A549 (cell line): ENCODE measurements around the gene SPATS2. TPM values are rescaled to one million over a fixed set of nuclear protein-coding genes. Genes with fewer than 3 reads are reported as not detected.

Experiments used
- ATAC-seq, 2 experiments: fragments of 200-7000 bp in 1 of 2; fragments of >200 bp in 1 of 2; cut with Nextera tagmentation in 1 of 2; cut with Tn5 transposase in 1 of 2; 3 replicates each; pipeline versions ENCODE4 v1.8.0 to v1.9.1; 2018 to 2020; ENCODE audit warnings: mild to moderate bottlenecking in 1 of 2, moderate library complexity in 1 of 2
- CTCF ChIA-PET: fragments of 300-600 bp; sonication (Branson Sonifier 250); formaldehyde crosslinking; extraction: SDS; loops from one replicate; lab custom pipeline; 2021; ENCODE audit warnings: antibody characterized with exemption, inconsistent platforms; lab: Yijun Ruan, JAX
- POLR2A ChIA-PET: fragments of 350-600 bp; formaldehyde crosslinking; extraction: SDS; loops from one replicate; lab custom pipeline; 2021; ENCODE audit warnings: antibody characterized with exemption, inconsistent platforms; lab: Yijun Ruan, JAX
- DNase-seq, 2 experiments: peaks; one replicate each; pipeline versions ENCODE4 v3.0.0 to v3.0.0-alpha.2; 2011 to 2016; ENCODE audit warnings: low read depth in 1 of 2, low spot score in 1 of 2
- FAIRE-seq: peaks from 2 replicates; lab custom pipeline; 2011; peaks lifted over from hg19 to GRCh38; lab: Jason Lieb, UNC
- H3K27ac ChIP-seq, 2 experiments: fragments of >200 bp; sonication (Bioruptor Twin); formaldehyde crosslinking; 3 replicates each; pipeline ENCODE4 v1.5.1; 2016 to 2017
- H3K4me1 ChIP-seq: fragments of >200 bp; sonication (Bioruptor Twin); formaldehyde crosslinking; 3 replicates; pipeline ENCODE4 v1.6.1; 2016
- H3K4me2 ChIP-seq: fragments of >200 bp; sonication (Bioruptor Twin); formaldehyde crosslinking; 3 replicates; pipeline ENCODE4 v1.6.1; 2016
- H3K4me3 ChIP-seq: fragments of >200 bp; sonication (Bioruptor Twin); formaldehyde crosslinking; 3 replicates; pipeline ENCODE4 v1.5.1; 2016
- H3K9me3 ChIP-seq: fragments of >200 bp; sonication (Bioruptor Twin); formaldehyde crosslinking; 3 replicates; pipeline ENCODE4 v1.6.1; 2016
- CBX2 ChIP-seq: fragments of 200-600 bp; sonication (generic); IDR thresholded peaks from 2 replicates; pipeline ENCODE4 v1.6.1; 2016; ENCODE audit warnings: low read depth, mild to moderate bottlenecking, borderline replicate concordance
- CBX8 ChIP-seq: fragments of 200-600 bp; sonication (generic); IDR thresholded peaks from 2 replicates; pipeline ENCODE4 v1.6.1; 2016
- CEBPB ChIP-seq, 2 experiments: fragments of >200 bp in 1 of 2; sonication (Bioruptor Twin) in 1 of 2; formaldehyde crosslinking in 1 of 2; IDR thresholded peaks; 2 replicates each; pipeline ENCODE4 v1.6.1; 2012 to 2016
- EHMT2 ChIP-seq: fragments of 200-600 bp; sonication (generic); IDR thresholded peaks from 2 replicates; pipeline ENCODE4 v1.6.1; 2016; ENCODE audit warnings: antibody characterized with exemption, low read depth, mild to moderate bottlenecking, moderate library complexity
- ELK1 ChIP-seq: fragments of 150-350 bp; IDR thresholded peaks from 2 replicates; pipeline ENCODE4 v1.6.1; 2014; ENCODE audit warnings: low read depth, mild to moderate bottlenecking, low read length
- FOSB ChIP-seq: fragments of 250-450 bp; sonication (Bioruptor Pico); IDR thresholded peaks from 2 replicates; pipeline ENCODE4 v1.5.0; 2020; ENCODE audit warnings: mild to moderate bottlenecking, moderate library complexity
- FOXS1 ChIP-seq: fragments of 250-450 bp; sonication (Bioruptor Pico); IDR thresholded peaks from 2 replicates; pipeline ENCODE4 v1.5.0; 2020; ENCODE audit warnings: mild to moderate bottlenecking, moderate library complexity
- HDAC2 ChIP-seq: fragments of 200-600 bp; sonication (generic); IDR thresholded peaks from 2 replicates; pipeline ENCODE4 v1.6.1; 2016
- HOXB5 ChIP-seq: fragments of 250-450 bp; sonication (Bioruptor Pico); IDR thresholded peaks from 2 replicates; pipeline ENCODE4 v1.5.0; 2020; ENCODE audit warnings: mild to moderate bottlenecking, moderate library complexity
- KDM5A ChIP-seq: fragments of 200-600 bp; sonication (generic); IDR thresholded peaks from 2 replicates; pipeline ENCODE4 v1.6.1; 2016; ENCODE audit warnings: antibody characterized with exemption, mild to moderate bottlenecking
- MAFK ChIP-seq: fragments of 450-650 bp; IDR thresholded peaks from 2 replicates; pipeline ENCODE4 v1.6.1; 2014; ENCODE audit not compliant: partially characterized antibody
- MAX ChIP-seq: IDR thresholded peaks from 2 replicates; pipeline ENCODE4 v1.6.1; 2012
- NFE2L2 ChIP-seq: fragments of 150-350 bp; conservative IDR thresholded peaks from 2 replicates; pipeline ENCODE4 v1.6.1; 2014; ENCODE audit warnings: low read length
- PBX3 ChIP-seq: IDR thresholded peaks from 2 replicates; pipeline ENCODE4 v1.6.1; 2012
- PHF8 ChIP-seq: fragments of 200-600 bp; sonication (generic); IDR thresholded peaks from 2 replicates; pipeline ENCODE4 v1.6.1; 2016; ENCODE audit warnings: low read depth, mild to moderate bottlenecking, antibody characterized with exemption, moderate library complexity, borderline replicate concordance
- RAD21 ChIP-seq, 2 experiments: fragments of >200 bp in 1 of 2; sonication (Bioruptor Twin) in 1 of 2; formaldehyde crosslinking in 1 of 2; IDR thresholded peaks in 1 of 2; conservative IDR thresholded peaks in 1 of 2; 2 replicates in 1 of 2; 3 replicates in 1 of 2; pipeline ENCODE4 v1.6.1; 2012 to 2018; ENCODE audit warnings: inconsistent platforms in 1 of 2
- RARB ChIP-seq: fragments of 250-450 bp; sonication (Bioruptor Pico); IDR thresholded peaks from 2 replicates; pipeline ENCODE4 v1.8.0; 2021; ENCODE audit warnings: mild to moderate bottlenecking, moderate library complexity
- RCOR1 ChIP-seq: fragments of 150-350 bp; IDR thresholded peaks from 2 replicates; pipeline ENCODE4 v1.6.1; 2014; ENCODE audit warnings: antibody characterized with exemption, low read length, low read depth
- SMC3 ChIP-seq: fragments of >200 bp; sonication (Bioruptor Twin); formaldehyde crosslinking; IDR thresholded peaks from 3 replicates; pipeline ENCODE4 v1.6.1; 2018; ENCODE audit warnings: inconsistent platforms
- TFCP2L1 ChIP-seq: fragments of 250-450 bp; sonication (Bioruptor Pico); IDR thresholded peaks from 2 replicates; pipeline ENCODE4 v1.5.0; 2021; ENCODE audit warnings: mild to moderate bottlenecking
- TP53 ChIP-seq: fragments of 250-450 bp; sonication (Bioruptor Pico); IDR thresholded peaks from 2 replicates; pipeline ENCODE4 v1.5.0; 2021; ENCODE audit warnings: mild to moderate bottlenecking, moderate library complexity
- ZC3H11A ChIP-seq: fragments of 450-650 bp; IDR thresholded peaks from 2 replicates; pipeline ENCODE4 v1.6.1; 2014; ENCODE audit warnings: antibody characterized with exemption, mild to moderate bottlenecking
- ZFP36 ChIP-seq: fragments of 450-650 bp; IDR thresholded peaks from 2 replicates; pipeline ENCODE4 v1.6.1; 2014; ENCODE audit warnings: borderline replicate concordance; ENCODE audit not compliant: partially characterized antibody
- WGBS: methylation state at CpG from one replicate; pipeline ENCODE4 v1.1.6; 2017; ENCODE audit errors: missing lambda C conversion rate; 5-methylcytosine and 5-hydroxymethylcytosine counted together
- polyA plus RNA-seq, 4 experiments: library from polyadenylated mRNA; depleted of rRNA in 3 of 4; stranded (reverse); fragments of >200 nt; fragmentation: RNase III in 1 of 4; extraction: RNeasy Plus Mini Kit Qiagen cat#74134 plus additional on column Dnase treatment in 1 of 4; gene quantifications; 2 replicates in 3 of 4; 3 replicates in 1 of 4; pipeline ENCODE4 v1.2.3, GENCODE V29; 2011 to 2017
- TF ChIP-seq, protein P1 (sequence below): fragments of 450-650 bp; IDR thresholded peaks from 2 replicates; pipeline ENCODE4 v1.6.1; 2014; ENCODE audit warnings: antibody characterized with exemption
- TF ChIP-seq, protein P2 (sequence below): fragments of 250-450 bp; sonication (Bioruptor Pico); IDR thresholded peaks from 2 replicates; pipeline ENCODE4 v1.5.0; 2021; ENCODE audit warnings: mild to moderate bottlenecking, moderate library complexity, borderline replicate concordance
- TF ChIP-seq, protein P3 (sequence below): IDR thresholded peaks from 2 replicates; pipeline ENCODE4 v1.6.1; 2012; ENCODE audit warnings: low read depth, borderline replicate concordance

SPATS2 gene
- polyA plus RNA-seq, 2 of the 4 experiments (the other 2 are of a cell fraction), result 37.7 to 154 TPM

DNA sequence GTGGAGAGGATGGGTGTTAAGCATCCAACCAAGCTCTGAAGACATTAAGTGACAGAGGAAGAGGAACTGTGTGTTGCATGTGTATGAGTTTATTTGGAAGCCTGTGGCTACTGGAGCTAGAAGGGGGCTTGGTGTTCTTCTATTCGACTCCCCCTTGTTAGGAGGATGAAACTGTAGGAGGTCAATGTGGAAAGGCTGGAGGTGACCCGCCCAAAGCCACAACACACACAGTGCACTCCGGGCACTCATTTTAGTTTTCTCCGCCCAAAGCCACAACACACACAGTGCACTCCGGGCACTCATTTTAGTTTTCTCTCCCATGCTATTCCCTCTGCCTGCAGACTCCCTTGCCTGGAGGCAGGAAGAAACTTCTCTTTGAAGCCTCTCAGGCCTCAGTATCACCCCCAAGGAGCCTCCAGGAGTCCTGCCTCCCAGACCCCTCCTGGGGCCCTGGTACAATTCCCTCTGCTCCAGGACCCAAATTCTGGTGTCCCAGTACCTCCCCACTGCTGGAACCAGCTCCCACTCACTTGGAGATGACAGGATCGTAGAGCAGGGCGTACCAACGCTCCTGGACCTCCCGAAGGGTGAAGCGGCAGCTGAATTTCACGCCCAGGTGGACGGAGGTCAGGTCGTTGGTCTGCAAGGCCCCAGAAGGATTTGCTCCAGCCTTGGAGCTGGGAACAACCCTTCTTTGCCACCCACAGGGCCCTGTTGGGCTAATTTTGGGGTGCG, 196.9 kb downstream of the SPATS2 start:
- WGBS, result 92% methylated on average over 14 of the region's 14 CpGs
- H3K9me3 ChIP-seq, result no peaks in the 10 kb centered on the region
- FAIRE-seq (no peak), DNase-seq (no peak), ATAC-seq (no peak)
- H3K4me1 ChIP-seq, result peaks cover 11% of the 10 kb centered on the region
- H3K4me2 ChIP-seq, result no peak overlapping the region
- ChIA-PET POLR2A (no interaction called here), CTCF (interaction anchor here (0.6 to 7.0 kb wide), 10 partner anchors 11 to 486 kb away, joined by 3 to 49 read pairs (median 4); partner anchors contain the start of gene PRPH)
- no peak for TF ChIP-seq HDAC2
- TF ChIP-seq PBX3, result no peak
- no peak for TF ChIP-seq CEBPB (IDR thresholded peaks at IDR 0.05)
- TF ChIP-seq FOSB (CRISPR knock-in tag), result no peak
- no peak for TF ChIP-seq PHF8
- TF ChIP-seq MAFK, result no peak
- TF ChIP-seq, protein P1, sequence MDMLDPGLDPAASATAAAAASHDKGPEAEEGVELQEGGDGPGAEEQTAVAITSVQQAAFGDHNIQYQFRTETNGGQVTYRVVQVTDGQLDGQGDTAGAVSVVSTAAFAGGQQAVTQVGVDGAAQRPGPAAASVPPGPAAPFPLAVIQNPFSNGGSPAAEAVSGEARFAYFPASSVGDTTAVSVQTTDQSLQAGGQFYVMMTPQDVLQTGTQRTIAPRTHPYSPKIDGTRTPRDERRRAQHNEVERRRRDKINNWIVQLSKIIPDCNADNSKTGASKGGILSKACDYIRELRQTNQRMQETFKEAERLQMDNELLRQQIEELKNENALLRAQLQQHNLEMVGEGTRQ, result no peak
- no peak for TF ChIP-seq MAX
- TF ChIP-seq SMC3, result no peak
- no peak for TF ChIP-seq HOXB5 (CRISPR knock-in tag)
- TF ChIP-seq, protein P2, sequence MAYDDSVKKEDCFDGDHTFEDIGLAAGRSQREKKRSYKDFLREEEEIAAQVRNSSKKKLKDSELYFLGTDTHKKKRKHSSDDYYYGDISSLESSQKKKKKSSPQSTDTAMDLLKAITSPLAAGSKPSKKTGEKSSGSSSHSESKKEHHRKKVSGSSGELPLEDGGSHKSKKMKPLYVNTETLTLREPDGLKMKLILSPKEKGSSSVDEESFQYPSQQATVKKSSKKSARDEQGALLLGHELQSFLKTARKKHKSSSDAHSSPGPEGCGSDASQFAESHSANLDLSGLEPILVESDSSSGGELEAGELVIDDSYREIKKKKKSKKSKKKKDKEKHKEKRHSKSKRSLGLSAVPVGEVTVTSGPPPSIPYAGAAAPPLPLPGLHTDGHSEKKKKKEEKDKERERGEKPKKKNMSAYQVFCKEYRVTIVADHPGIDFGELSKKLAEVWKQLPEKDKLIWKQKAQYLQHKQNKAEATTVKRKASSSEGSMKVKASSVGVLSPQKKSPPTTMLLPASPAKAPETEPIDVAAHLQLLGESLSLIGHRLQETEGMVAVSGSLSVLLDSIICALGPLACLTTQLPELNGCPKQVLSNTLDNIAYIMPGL, result no peak
- no peak for TF ChIP-seq RARB (CRISPR knock-in tag)
- TF ChIP-seq FOXS1 (CRISPR knock-in tag), result no peak
- no peak for TF ChIP-seq NFE2L2
- no peak for TF ChIP-seq EHMT2
- H3K27ac ChIP-seq, result no peak overlapping the region
- no peak overlapping the region for H3K4me3 ChIP-seq

- no peak overlapping the region for H3K4me2 ChIP-seq
- H3K4me1 ChIP-seq, result peaks cover 13% of the 10 kb centered on the region
- FAIRE-seq (no peak), DNase-seq (no peak), ATAC-seq (no peak)
- 89% methylated on average over 8 of the region's 8 CpGs for WGBS
- POLR2A ChIA-PET, result no interaction called here
- CTCF ChIA-PET, result interaction anchor here (0.6 to 7.0 kb wide), 9 partner anchors 12 to 485 kb away, joined by 3 to 49 read pairs (median 4); partner anchors contain the start of gene PRPH
- no peaks in the 10 kb centered on the region for H3K9me3 ChIP-seq
- H3K4me3 ChIP-seq, result no peak overlapping the region
- H3K27ac ChIP-seq, result no peak overlapping the region
- TF ChIP-seq KDM5A (no peak), RAD21 (conservative IDR thresholded peaks at IDR 0.05 in 1 of 2, IDR thresholded peaks at IDR 0.05 in 1 of 2) (no peak), ELK1 (no peak), MAFK (no peak), TP53 (CRISPR knock-in tag) (no peak), NFE2L2 (no peak), CBX2 (no peak), ZFP36 (no peak), RCOR1 (no peak), ZC3H11A (no peak), CBX8 (no peak), TFCP2L1 (CRISPR knock-in tag) (no peak)
- TF ChIP-seq, protein P3, sequence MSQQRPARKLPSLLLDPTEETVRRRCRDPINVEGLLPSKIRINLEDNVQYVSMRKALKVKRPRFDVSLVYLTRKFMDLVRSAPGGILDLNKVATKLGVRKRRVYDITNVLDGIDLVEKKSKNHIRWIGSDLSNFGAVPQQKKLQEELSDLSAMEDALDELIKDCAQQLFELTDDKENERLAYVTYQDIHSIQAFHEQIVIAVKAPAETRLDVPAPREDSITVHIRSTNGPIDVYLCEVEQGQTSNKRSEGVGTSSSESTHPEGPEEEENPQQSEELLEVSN, result no peak
- TF ChIP-seq, protein P1, result no peak
These were observed 197.6 kb downstream of the SPATS2 start for GRCh38 chr12:49564686-49565405.
